Neural cell (in vitro differentiated cells): ENCODE measurements around the gene IGF1R.

Experiments
- CTCF ChIP-seq: fragments of 450-650 bp; IDR thresholded peaks from 2 replicates; pipeline ENCODE4 v1.5.1; 2014; ENCODE audit warnings: antibody characterized with exemption, mild to moderate bottlenecking, moderate library complexity; ENCODE audit not compliant: poor library complexity, severe bottlenecking
- EP300 ChIP-seq: fragments of 450-650 bp; conservative IDR thresholded peaks from 2 replicates; pipeline ENCODE4 v1.6.1; 2014; ENCODE audit warnings: antibody characterized with exemption, mild to moderate bottlenecking, moderate library complexity; ENCODE audit not compliant: poor library complexity, severe bottlenecking
- MXI1 ChIP-seq: fragments of 450-650 bp; conservative IDR thresholded peaks from 2 replicates; pipeline ENCODE4 v1.6.1; 2014; ENCODE audit warnings: antibody characterized with exemption, mild to moderate bottlenecking; ENCODE audit not compliant: poor library complexity, severe bottlenecking

GRCh38 chr15:98878862-98879261 lies 230.5 kb downstream of the IGF1R start:
- TF ChIP-seq MXI1 (no peak), EP300 (no peak), CTCF (no peak)
